ENCODE data around the gene AKAIN1.

Gene AKAIN1

GRCh38 chr18:5178519-5178918 lies 18.5 kb downstream of the AKAIN1 start:
- no peak overlapping the region for H3K4me3 ChIP-seq (ENCODE audit: low read length)
- no peak for TF ChIP-seq ZNF274 (IDR thresholded peaks at IDR 0.05; ENCODE audit: low read depth, low read length)

GRCh38 chr18:5175378-5175777 lies 21.7 kb downstream of the AKAIN1 start:
- H3K4me3 ChIP-seq (ENCODE audit: low read length), result no peak overlapping the region
- no peak for TF ChIP-seq ZNF274 (IDR thresholded peaks at IDR 0.05; ENCODE audit: low read depth, low read length)

DNA sequence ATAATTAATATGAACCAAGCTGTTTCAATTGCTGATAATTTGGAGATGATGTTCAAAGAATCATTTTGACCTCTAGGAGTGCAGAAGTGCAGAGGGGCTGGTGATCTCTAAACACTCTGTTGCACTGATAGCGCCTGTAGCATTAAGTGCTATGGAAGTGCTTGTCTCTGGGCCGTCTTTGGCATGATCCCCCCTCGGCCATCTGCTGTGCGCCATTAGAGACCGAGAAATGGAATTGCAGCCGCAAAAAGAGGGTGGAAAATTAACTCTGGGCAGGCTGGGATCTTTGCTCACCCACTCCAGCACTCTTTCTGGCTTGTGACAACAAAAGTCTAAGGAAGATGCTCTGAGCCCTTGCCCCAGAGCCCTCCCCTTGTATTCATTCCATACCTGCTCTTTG lies 23.4 kb downstream of the AKAIN1 start:
- TF ChIP-seq ZNF274 (IDR thresholded peaks at IDR 0.05; ENCODE audit: low read depth, low read length), result no peak
- no peak overlapping the region for H3K4me3 ChIP-seq (ENCODE audit: low read length)

GRCh38 chr18:5173236-5173635 lies 23.8 kb downstream of the AKAIN1 start:
- no peak for TF ChIP-seq ZNF274 (IDR thresholded peaks at IDR 0.05; ENCODE audit: low read depth, low read length)
- no peak overlapping the region for H3K4me3 ChIP-seq (ENCODE audit: low read length)

DNA sequence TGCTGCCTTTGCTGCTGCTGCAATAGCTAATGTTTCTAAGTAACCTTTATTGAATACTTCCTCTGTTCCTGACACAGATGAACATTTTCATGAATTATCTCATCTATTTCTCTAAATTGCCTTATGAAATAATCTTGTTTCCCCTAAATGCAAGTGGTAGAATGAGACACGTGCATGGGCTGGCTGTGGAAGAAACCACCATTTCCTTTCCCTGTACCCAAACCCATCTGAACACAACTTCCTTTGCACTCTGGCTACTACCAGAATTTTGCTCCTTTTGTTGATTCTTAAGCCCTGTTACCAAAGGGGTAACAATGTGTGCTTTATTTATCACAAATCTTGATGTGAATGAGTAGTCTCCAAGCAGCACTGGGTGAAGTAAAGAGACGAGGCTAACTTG lies 29.2 kb downstream of the AKAIN1 start:
- no peak for TF ChIP-seq ZNF274 (IDR thresholded peaks at IDR 0.05; ENCODE audit: low read depth, low read length)

DNA sequence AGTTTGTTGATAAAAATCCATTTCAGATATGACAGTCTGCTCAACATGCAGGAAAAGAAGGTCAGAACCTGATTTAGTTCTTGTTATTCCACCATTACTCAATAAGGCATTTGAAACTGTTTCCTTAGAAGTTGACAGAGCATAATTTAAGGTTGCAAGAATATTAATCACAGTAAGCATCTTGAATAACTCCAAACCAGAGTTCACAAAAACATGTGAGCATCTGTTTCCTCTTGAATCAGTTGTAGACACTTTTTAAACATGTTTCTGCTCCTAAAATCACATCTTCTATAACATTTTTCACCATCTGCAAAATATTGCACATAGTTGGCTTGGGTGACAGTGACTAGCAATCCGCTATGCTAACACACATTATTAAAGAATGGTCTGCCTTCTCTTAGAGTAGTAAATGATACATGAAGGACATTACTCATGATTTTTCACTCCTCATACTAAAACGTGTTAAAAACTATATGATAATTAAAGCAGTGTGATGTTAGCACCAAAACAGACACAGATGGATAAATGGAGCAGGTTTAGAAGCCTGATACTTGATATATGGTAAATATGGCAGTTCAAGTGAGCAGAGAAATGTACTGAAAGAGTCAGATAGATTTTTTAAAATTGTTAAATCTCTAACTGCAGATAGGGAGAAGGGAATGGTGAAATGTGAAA lies 30.3 kb downstream of the AKAIN1 start:
- no peak overlapping the region for H3K4me3 ChIP-seq (ENCODE audit: low read length)
- no peak for TF ChIP-seq ZNF274 (IDR thresholded peaks at IDR 0.05; ENCODE audit: low read depth, low read length)

More for the DNA sequence above, 29.2 kb downstream of the AKAIN1 start:
- no peak overlapping the region for H3K4me3 ChIP-seq (ENCODE audit: low read length)

GRCh38 chr18:5164903-5165302 lies 32.2 kb downstream of the AKAIN1 start:
- no peak for TF ChIP-seq ZNF274 (IDR thresholded peaks at IDR 0.05; ENCODE audit: low read depth, low read length)
- H3K4me3 ChIP-seq (ENCODE audit: low read length), result no peak overlapping the region

- TF ChIP-seq ZNF274 (IDR thresholded peaks at IDR 0.05; ENCODE audit: low read depth, low read length), result no peak
- no peak overlapping the region for H3K4me3 ChIP-seq (ENCODE audit: low read length)
Observed at GRCh38 chr18:5162111-5162510, 34.9 kb downstream of the AKAIN1 start.

GRCh38 chr18:5159080-5159479 lies 38.0 kb downstream of the AKAIN1 start:
- no peak overlapping the region for H3K4me3 ChIP-seq (ENCODE audit: low read length)
- TF ChIP-seq ZNF274 (IDR thresholded peaks at IDR 0.05; ENCODE audit: low read depth, low read length), result no peak

DNA sequence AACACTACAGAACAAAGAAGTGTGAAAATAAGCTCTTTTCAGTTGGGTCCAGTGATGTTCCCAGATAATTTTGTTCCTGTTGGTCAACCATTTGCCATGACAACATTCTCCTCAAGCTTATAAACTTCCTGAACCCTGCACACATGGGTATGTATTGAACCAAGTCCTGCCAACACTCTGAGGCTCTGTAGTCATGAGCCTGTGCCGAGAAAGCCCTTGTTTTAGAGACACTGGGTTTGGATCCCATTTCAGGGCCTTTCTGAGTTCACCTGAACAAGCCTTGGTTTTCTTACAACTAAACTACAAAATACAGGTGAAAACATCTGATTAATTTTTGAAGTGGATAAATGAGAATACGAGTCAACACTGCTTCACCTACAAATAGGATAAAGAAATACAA lies 38.5 kb downstream of the AKAIN1 start:
- no peak for TF ChIP-seq ZNF274 (IDR thresholded peaks at IDR 0.05; ENCODE audit: low read depth, low read length)
- no peak overlapping the region for H3K4me3 ChIP-seq (ENCODE audit: low read length)

DNA sequence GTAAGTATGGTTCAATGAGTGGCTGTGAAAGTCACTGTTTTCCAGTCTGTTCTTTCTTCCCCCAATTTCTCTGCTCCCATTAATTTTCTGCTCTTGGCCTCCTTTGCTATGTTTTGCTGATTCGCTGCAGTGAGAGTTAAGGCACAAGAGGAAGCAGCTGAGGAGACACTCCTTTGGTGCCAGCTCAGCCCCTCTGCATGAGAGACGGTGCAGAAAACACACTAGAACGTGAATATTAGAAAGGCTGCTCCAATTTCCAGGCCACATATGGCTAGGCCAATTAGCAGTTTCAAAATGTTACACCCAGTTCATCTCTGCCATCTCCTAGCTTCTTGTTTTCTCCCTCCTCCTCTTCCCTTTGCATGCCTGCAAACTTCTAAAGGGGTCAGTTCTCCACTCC lies 38.9 kb downstream of the AKAIN1 start:
- TF ChIP-seq ZNF274 (IDR thresholded peaks at IDR 0.05; ENCODE audit: low read depth, low read length), result no peak

GRCh38 chr18:5155907-5156287 lies 41.2 kb downstream of the AKAIN1 start:
- no peak overlapping the region for H3K4me3 ChIP-seq (ENCODE audit: low read length)
- no peak for TF ChIP-seq ZNF274 (IDR thresholded peaks at IDR 0.05; ENCODE audit: low read depth, low read length)

More for the DNA sequence above, 38.9 kb downstream of the AKAIN1 start:
- no peak overlapping the region for H3K4me3 ChIP-seq (ENCODE audit: low read length)

- no peak overlapping the region for H3K4me3 ChIP-seq (ENCODE audit: low read length)
- TF ChIP-seq ZNF274 (IDR thresholded peaks at IDR 0.05; ENCODE audit: low read depth, low read length), result no peak
Observed at GRCh38 chr18:5155218-5155906, 41.7 kb downstream of the AKAIN1 start.

GRCh38 chr18:5152343-5153020 lies 44.6 kb downstream of the AKAIN1 start:
- H3K4me3 ChIP-seq (ENCODE audit: low read length), result no peak overlapping the region
- TF ChIP-seq ZNF274 (IDR thresholded peaks at IDR 0.05; ENCODE audit: low read depth, low read length), result no peak

- TF ChIP-seq ZNF274 (IDR thresholded peaks at IDR 0.05; ENCODE audit: low read depth, low read length), result no peak
- H3K4me3 ChIP-seq (ENCODE audit: low read length), result no peak overlapping the region
Observed at GRCh38 chr18:5150894-5151293, 46.2 kb downstream of the AKAIN1 start.

Measured in GM08714 (cell line).